WTC11 (cell line): ENCODE measurements around the gene SLFN5. TPM values are rescaled to one million over a fixed set of nuclear protein-coding genes. Genes with fewer than 3 reads are reported as not detected.

ENCODE experiments used
- ATAC-seq: fragments of 200-7000 bp; cut with Tn5 transposase; 2 replicates; pipeline ENCODE4 v1.10.0; 2021; ENCODE audit warnings: mild to moderate bottlenecking, moderate library complexity
- CTCF ChIA-PET: fragments of 300-600 bp; sonication (Branson Sonifier 250); formaldehyde crosslinking; loops from one replicate; lab custom pipeline; 2021; ENCODE audit warnings: antibody characterized with exemption; lab: Charles Lee
- POLR2A ChIA-PET: fragments of 350-600 bp; sonication (Branson Sonifier 250); formaldehyde crosslinking; loops from one replicate; lab custom pipeline; 2021; ENCODE audit warnings: antibody characterized with exemption; lab: Charles Lee
- DNase-seq: peaks from one replicate; pipeline ENCODE4 v3.0.0; 2021; ENCODE audit warnings: low spot score
- H3K27ac Mint-ChIP-seq: 2 replicates; pipeline ENCODE4 v1.8.0; 2021; ENCODE audit warnings: mixed read lengths
- H3K27me3 Mint-ChIP-seq: 2 replicates; pipeline ENCODE4 v1.8.0; 2021; ENCODE audit warnings: low read depth, mild to moderate bottlenecking, moderate library complexity, mixed read lengths
- H3K36me3 Mint-ChIP-seq: 2 replicates; pipeline ENCODE4 v1.8.0; 2021; ENCODE audit warnings: mixed read lengths
- H3K4me1 Mint-ChIP-seq: 2 replicates; pipeline ENCODE4 v1.8.0; 2022; ENCODE audit warnings: mixed read lengths
- H3K4me3 Mint-ChIP-seq: 2 replicates; pipeline ENCODE4 v1.8.0; 2021; ENCODE audit warnings: mild to moderate bottlenecking, moderate library complexity, mixed read lengths
- H3K9me3 Mint-ChIP-seq: 2 replicates; pipeline ENCODE4 v1.8.0; 2021; ENCODE audit warnings: mixed read lengths
- ATF1 ChIP-seq: sonication (generic); formaldehyde crosslinking; IDR thresholded peaks from 2 replicates; pipeline ENCODE4 v1.8.1; 2023; ENCODE audit warnings: mild to moderate bottlenecking, moderate library complexity, missing genetic modification reagents
- ATF3 ChIP-seq: sonication (generic); formaldehyde crosslinking; conservative IDR thresholded peaks from 2 replicates; pipeline ENCODE4 v1.8.1; 2022; ENCODE audit warnings: mild to moderate bottlenecking, missing genetic modification reagents
- ATF6 ChIP-seq: sonication (generic); formaldehyde crosslinking; IDR thresholded peaks from 2 replicates; pipeline ENCODE4 v1.8.1; 2023; ENCODE audit warnings: mild to moderate bottlenecking, missing genetic modification reagents
- CBFB ChIP-seq: sonication (generic); formaldehyde crosslinking; IDR thresholded peaks from 2 replicates; pipeline ENCODE4 v1.8.1; 2022; ENCODE audit warnings: mild to moderate bottlenecking, low read depth, missing genetic modification reagents
- CTCF ChIP-seq: fragments of 200-600 bp; IDR thresholded peaks from 2 replicates; pipeline ENCODE4 v1.8.0; 2022; ENCODE audit warnings: antibody characterized with exemption
- EMX1 ChIP-seq: fragments of 250-450 bp; sonication (Bioruptor Pico); IDR thresholded peaks from 2 replicates; pipeline ENCODE4 v1.8.0; 2021; ENCODE audit warnings: mild to moderate bottlenecking
- FOXJ3 ChIP-seq: sonication (generic); formaldehyde crosslinking; IDR thresholded peaks from 2 replicates; pipeline ENCODE4 v1.9.0; 2021; ENCODE audit warnings: missing genetic modification reagents, mild to moderate bottlenecking, borderline replicate concordance
- FOXK1 ChIP-seq: sonication (generic); formaldehyde crosslinking; IDR thresholded peaks from 2 replicates; pipeline ENCODE4 v1.8.0; 2022; ENCODE audit warnings: mild to moderate bottlenecking, moderate library complexity, missing genetic modification reagents
- GABPB1 ChIP-seq: sonication (generic); formaldehyde crosslinking; IDR thresholded peaks from 2 replicates; pipeline ENCODE4 v1.8.1; 2023; ENCODE audit warnings: mild to moderate bottlenecking, missing genetic modification reagents
- GTF2I ChIP-seq: fragments of 250-450 bp; sonication (Bioruptor Pico); conservative IDR thresholded peaks from 2 replicates; pipeline ENCODE4 v1.4.0; 2021; ENCODE audit warnings: mild to moderate bottlenecking
- HMGA2 ChIP-seq: fragments of 250-450 bp; sonication (Bioruptor Pico); IDR thresholded peaks from 2 replicates; pipeline ENCODE4 v1.4.0; 2021; ENCODE audit warnings: mild to moderate bottlenecking, moderate library complexity
- IRF1 ChIP-seq: sonication (generic); formaldehyde crosslinking; IDR thresholded peaks from 2 replicates; pipeline ENCODE4 v1.8.0; 2023; ENCODE audit warnings: missing genetic modification reagents
- JAZF1 ChIP-seq: fragments of 250-450 bp; sonication (Bioruptor Pico); IDR thresholded peaks from 2 replicates; pipeline ENCODE4 v1.9.0; 2021; ENCODE audit warnings: moderate library complexity, mild to moderate bottlenecking, inconsistent platforms
- MAX ChIP-seq: sonication (generic); formaldehyde crosslinking; IDR thresholded peaks from 2 replicates; pipeline ENCODE4 v1.8.0; 2022; ENCODE audit warnings: mild to moderate bottlenecking, missing genetic modification reagents
- MLX ChIP-seq: sonication (generic); formaldehyde crosslinking; IDR thresholded peaks from 2 replicates; pipeline ENCODE4 v1.8.1; 2023; ENCODE audit warnings: mild to moderate bottlenecking, missing genetic modification reagents, moderate library complexity
- NR1H2 ChIP-seq: sonication (generic); formaldehyde crosslinking; IDR thresholded peaks from 2 replicates; pipeline ENCODE4 v1.9.0; 2021; ENCODE audit warnings: mild to moderate bottlenecking, moderate library complexity, missing genetic modification reagents
- SP1 ChIP-seq: sonication (generic); formaldehyde crosslinking; conservative IDR thresholded peaks from 2 replicates; pipeline ENCODE4 v1.8.1; 2022; ENCODE audit warnings: missing genetic modification reagents
- TEAD1 ChIP-seq: sonication (generic); formaldehyde crosslinking; IDR thresholded peaks from 2 replicates; pipeline ENCODE4 v1.8.0; 2022; ENCODE audit warnings: mild to moderate bottlenecking, missing genetic modification reagents
- USF2 ChIP-seq: sonication (generic); formaldehyde crosslinking; IDR thresholded peaks from 2 replicates; pipeline ENCODE4 v1.8.1; 2023; ENCODE audit warnings: mild to moderate bottlenecking, missing genetic modification reagents, moderate library complexity
- ZNF317 ChIP-seq: sonication (generic); formaldehyde crosslinking; IDR thresholded peaks from 2 replicates; pipeline ENCODE4 v1.8.1; 2023; ENCODE audit warnings: low read depth, mild to moderate bottlenecking, moderate library complexity, missing genetic modification reagents, borderline replicate concordance
- ZNF416 ChIP-seq: fragments of 250-450 bp; sonication (Bioruptor Pico); IDR thresholded peaks from 2 replicates; pipeline ENCODE4 v1.9.0; 2021; ENCODE audit warnings: mild to moderate bottlenecking, inconsistent platforms
- ZNF425 ChIP-seq: fragments of 250-450 bp; sonication (Bioruptor Pico); conservative IDR thresholded peaks from 2 replicates; pipeline ENCODE4 v1.9.0; 2021; ENCODE audit warnings: mild to moderate bottlenecking
- ZSCAN18 ChIP-seq: fragments of 250-450 bp; sonication (Bioruptor Pico); IDR thresholded peaks from 2 replicates; pipeline ENCODE4 v2.1.2; 2022; ENCODE audit warnings: mild to moderate bottlenecking, moderate library complexity
- total RNA-seq: library from RNA; stranded (reverse); gene quantifications from 3 replicates; pipeline ENCODE4 v1.2.3, GENCODE V29; 2021

The SLFN5 gene
- total RNA-seq, 1 experiment from 2014 or later = 7.6 TPM

- Mint-ChIP-seq H3K9me3 (peaks cover 3% of the 10 kb centered on the region), H3K27me3 (peaks cover 32% of the 10 kb centered on the region), H3K27ac (no peak overlapping the region), H3K36me3 (no peaks in the 10 kb centered on the region), H3K4me1 (peaks cover 2% of the 10 kb centered on the region)
- ChIA-PET CTCF (no interaction called here), POLR2A (interaction anchor here (0.6 kb wide), 1 partner anchor 88 kb away, joined by 4 read pairs; no protein-coding TSS in a partner anchor)
- no peak for ATAC-seq
- TF ChIP-seq JAZF1 (CRISPR knock-in tag) (no peak), SP1 (CRISPR knock-in tag) (no peak), HMGA2 (CRISPR knock-in tag) (no peak), GTF2I (CRISPR knock-in tag) (no peak), ATF1 (CRISPR knock-in tag) (no peak), MAX (CRISPR knock-in tag) (no peak), TEAD1 (CRISPR knock-in tag) (no peak), ZNF425 (CRISPR knock-in tag) (no peak), ZNF317 (CRISPR knock-in tag) (no peak), ATF6 (CRISPR knock-in tag) (no peak), NR1H2 (CRISPR knock-in tag) (no peak), FOXJ3 (CRISPR knock-in tag) (no peak)
- TF ChIP-seq, all 79 proteins: peak for 0
- no peak for DNase-seq
- no peak overlapping the region for H3K4me3 Mint-ChIP-seq
Measured at GRCh38 chr17:35210741-35211140, 32.1 kb upstream of the SLFN5 start.

- Mint-ChIP-seq H3K4me3 (no peak overlapping the region), H3K27me3 (peaks cover 29% of the 10 kb centered on the region), H3K27ac (no peak overlapping the region), H3K36me3 (no peaks in the 10 kb centered on the region), H3K4me1 (peaks cover 7% of the 10 kb centered on the region), H3K9me3 (no peaks in the 10 kb centered on the region)
- ATAC-seq (no peak), DNase-seq (no peak)
- TF ChIP-seq ZNF425 (CRISPR knock-in tag) (no peak), CBFB (CRISPR knock-in tag) (no peak), MLX (CRISPR knock-in tag) (no peak), ZNF416 (CRISPR knock-in tag) (no peak), JAZF1 (CRISPR knock-in tag) (no peak), IRF1 (CRISPR knock-in tag) (no peak), FOXK1 (no peak), CTCF (no peak), USF2 (CRISPR knock-in tag) (no peak), ATF3 (no peak), HMGA2 (CRISPR knock-in tag) (no peak), ZSCAN18 (CRISPR knock-in tag) (no peak), EMX1 (CRISPR knock-in tag) (no peak), GABPB1 (no peak)
- ChIA-PET POLR2A (no interaction called here), CTCF (interaction anchor here (0.8 kb wide), 1 partner anchor 71 kb away, joined by 3 read pairs; no protein-coding TSS in a partner anchor)
Measured at GRCh38 chr17:35212668-35213067, 30.2 kb upstream of the SLFN5 start.
